ENCODE results near the gene SYT10. TPM values are rescaled to one million over a fixed set of nuclear protein-coding genes. Genes with fewer than 3 reads are reported as not detected.

SYT10 gene
- total RNA-seq, 1 experiment from 2014 or later: 1.7 TPM

GRCh38 chr12:33455096-33455495 is 15.5 kb upstream of the SYT10 start (continued):
- TF ChIP-seq AR (CRISPR knock-in tag; IDR thresholded peaks at IDR 0.05) (no peak), MXD4 (CRISPR knock-in tag; IDR thresholded peaks at IDR 0.05; ENCODE audit: borderline replicate concordance) (no peak)

- H3K4me1 Mint-ChIP-seq: no peaks in the 10 kb centered on the region
- CTCF ChIA-PET: no interaction called here
Observed at GRCh38 chr12:33450480-33450879, 10.9 kb upstream of the SYT10 start.

More at GRCh38 chr12:33450480-33450879, 10.9 kb upstream of the SYT10 start:
- H3K9me3 Mint-ChIP-seq: no peaks in the 10 kb centered on the region
- DNase-seq (ENCODE audit: low spot score) (no peak), ATAC-seq (no peak)
- TF ChIP-seq ERG (CRISPR knock-in tag; IDR thresholded peaks at IDR 0.05) (no peak), TEAD4 (CRISPR knock-in tag; IDR thresholded peaks at IDR 0.05) (no peak), ZSCAN18 (CRISPR knock-in tag; IDR thresholded peaks at IDR 0.05) (no peak), E2F4 (CRISPR knock-in tag; IDR thresholded peaks at IDR 0.05; ENCODE audit: borderline replicate concordance, low read depth) (no peak), EMX1 (CRISPR knock-in tag; IDR thresholded peaks at IDR 0.05) (no peak), FOXK1 (CRISPR knock-in tag; IDR thresholded peaks at IDR 0.05) (no peak), ZNF281 (CRISPR knock-in tag; IDR thresholded peaks at IDR 0.05) (no peak), ZBTB21 (CRISPR knock-in tag; IDR thresholded peaks at IDR 0.05; ENCODE audit: borderline replicate concordance) (no peak)
- H3K27ac Mint-ChIP-seq: no peak overlapping the region
- H3K36me3 Mint-ChIP-seq: no peaks in the 10 kb centered on the region
- H3K27me3 Mint-ChIP-seq (ENCODE audit: low read depth): no peaks in the 10 kb centered on the region
- POLR2A ChIA-PET: no interaction called here
- H3K4me3 Mint-ChIP-seq: no peak overlapping the region
